ENCODE measurements around the gene NAAA.

Gene NAAA

GRCh38 chr4:75920327-75920726 is 20.5 kb downstream of the NAAA start:
- H2AFZ ChIP-seq (ENCODE audit: low read length), result no peak overlapping the region
- no peaks in the 10 kb centered on the region for H3K9me3 ChIP-seq (replicated peaks; ENCODE audit: insufficient read depth, low read length)
- no peaks in the 10 kb centered on the region for H3K27me3 ChIP-seq (replicated peaks; ENCODE audit: insufficient read depth, low read length)
- no peaks in the 10 kb centered on the region for H3K79me2 ChIP-seq (ENCODE audit: low read length)
- no peaks in the 10 kb centered on the region for H3K4me1 ChIP-seq (ENCODE audit: low read length)
- no peak for DNase-seq
- H4K20me1 ChIP-seq (ENCODE audit: insufficient read depth, low read length), result no peaks in the 10 kb centered on the region
- H3K4me3 ChIP-seq (ENCODE audit: low read length), result no peak overlapping the region
- no peaks in the 10 kb centered on the region for H3K36me3 ChIP-seq (replicated peaks; ENCODE audit: insufficient read depth, low read length)
- H3K27ac ChIP-seq (ENCODE audit: low read length), result no peak overlapping the region
- H3K9ac ChIP-seq (ENCODE audit: low read length), result no peak overlapping the region
- no peaks in the 10 kb centered on the region for H3K9me2 ChIP-seq (replicated peaks; ENCODE audit: insufficient read depth, low read length)
- no peak for TF ChIP-seq CTCF (IDR thresholded peaks at IDR 0.05; ENCODE audit: low read length)
- no peak for TF ChIP-seq EZH2phosphoT487 (IDR thresholded peaks at IDR 0.05; ENCODE audit: low read length)
- TF ChIP-seq EZH2 (optimal IDR thresholded peaks at IDR 0.05; ENCODE audit: low read depth, low read length), result no peak
- H3K4me2 ChIP-seq (ENCODE audit: low read depth, low read length), result no peak overlapping the region
- no peaks in the 10 kb centered on the region for H3F3A ChIP-seq (ENCODE audit: insufficient read depth, low read length)

GRCh38 chr4:75919920-75920319 is 20.9 kb downstream of the NAAA start:
- no peaks in the 10 kb centered on the region for H3K4me1 ChIP-seq (ENCODE audit: low read length)
- no peak for DNase-seq

GRCh38 chr4:75916091-75916661 is 24.6 kb downstream of the NAAA start:
- TF ChIP-seq CTCF (IDR thresholded peaks at IDR 0.05; ENCODE audit: low read length), result peak; percentile 89
- TF ChIP-seq EZH2 (optimal IDR thresholded peaks at IDR 0.05; ENCODE audit: low read depth, low read length), result no peak
- Histone ChIP-seq H3K79me2 (ENCODE audit: low read length) (no peaks in the 10 kb centered on the region), H3F3A (ENCODE audit: insufficient read depth, low read length) (no peaks in the 10 kb centered on the region), H3K4me3 (ENCODE audit: low read length) (no peak overlapping the region), H4K20me1 (ENCODE audit: insufficient read depth, low read length) (no peaks in the 10 kb centered on the region), H3K9ac (ENCODE audit: low read length) (no peak overlapping the region; the same call in 1 of the 2 replicates), H3K36me3 (replicated peaks; ENCODE audit: insufficient read depth, low read length) (no peaks in the 10 kb centered on the region), H3K4me1 (ENCODE audit: low read length) (no peaks in the 10 kb centered on the region), H3K9me3 (replicated peaks; ENCODE audit: insufficient read depth, low read length) (no peaks in the 10 kb centered on the region), H2AFZ (ENCODE audit: low read length) (0 out of 2 replicates have a peak overlapping the region, but pooled peaks have one; percentile 41), H3K27me3 (replicated peaks; ENCODE audit: insufficient read depth, low read length) (no peaks in the 10 kb centered on the region), H3K4me2 (ENCODE audit: low read depth, low read length) (peak overlapping the region; percentile 30; the same call in 1 of the 2 replicates), H3K27ac (ENCODE audit: low read length) (no peak overlapping the region), H3K9me2 (replicated peaks; ENCODE audit: insufficient read depth, low read length) (no peaks in the 10 kb centered on the region)
- peak; percentile 52 for DNase-seq

More at GRCh38 chr4:75919920-75920319, 20.9 kb downstream of the NAAA start:
- Histone ChIP-seq H4K20me1 (ENCODE audit: insufficient read depth, low read length) (no peaks in the 10 kb centered on the region), H3K79me2 (ENCODE audit: low read length) (no peaks in the 10 kb centered on the region), H3F3A (ENCODE audit: insufficient read depth, low read length) (no peaks in the 10 kb centered on the region), H3K4me2 (ENCODE audit: low read depth, low read length) (no peak overlapping the region), H3K4me3 (ENCODE audit: low read length) (no peak overlapping the region), H3K9me2 (replicated peaks; ENCODE audit: insufficient read depth, low read length) (no peaks in the 10 kb centered on the region), H2AFZ (ENCODE audit: low read length) (no peak overlapping the region), H3K27ac (ENCODE audit: low read length) (no peak overlapping the region), H3K36me3 (replicated peaks; ENCODE audit: insufficient read depth, low read length) (no peaks in the 10 kb centered on the region), H3K9me3 (replicated peaks; ENCODE audit: insufficient read depth, low read length) (no peaks in the 10 kb centered on the region), H3K9ac (ENCODE audit: low read length) (no peak overlapping the region), H3K27me3 (replicated peaks; ENCODE audit: insufficient read depth, low read length) (no peaks in the 10 kb centered on the region)
- TF ChIP-seq CTCF (IDR thresholded peaks at IDR 0.05; ENCODE audit: low read length), result no peak
- no peak for TF ChIP-seq EZH2phosphoT487 (IDR thresholded peaks at IDR 0.05; ENCODE audit: low read length)
- TF ChIP-seq EZH2 (optimal IDR thresholded peaks at IDR 0.05; ENCODE audit: low read depth, low read length), result no peak

Data from MM.1S (cell line).